ENCODE measurements around the gene ZC3H13. TPM values are rescaled to one million over a fixed set of nuclear protein-coding genes. Genes with fewer than 3 reads are reported as not detected.

Gene ZC3H13
- total and polyA plus RNA-seq, 2 of the 8 experiments (the other 6 are each of a cell fraction or from before 2014, with no cell fraction given) = 5.1 to 57.8 TPM

DNA sequence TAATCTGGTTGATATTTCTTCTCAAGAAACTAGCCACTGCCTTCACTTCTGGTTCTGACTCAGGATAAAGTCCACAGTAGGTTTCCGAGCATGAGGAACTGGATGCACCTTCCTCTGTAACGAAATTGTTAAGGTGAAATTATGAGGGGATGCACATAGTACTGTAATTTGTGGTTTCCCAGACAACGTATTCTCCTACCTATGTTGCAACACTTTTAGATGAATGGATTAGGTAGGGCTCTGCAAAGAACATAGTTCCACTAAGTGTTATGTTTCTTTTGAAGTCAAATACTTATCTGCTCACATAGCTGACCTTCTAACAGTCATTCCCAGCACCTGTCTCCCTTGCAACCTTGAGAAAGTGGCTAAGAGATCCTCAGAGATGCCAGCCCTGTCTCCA is 5.7 kb upstream of the ZC3H13 start:
- Histone ChIP-seq H4K8ac (ENCODE audit: extremely low read depth, insufficient read depth, low read length) (no peak overlapping the region), H4K20me1 (replicated peaks in 1 of 2; ENCODE audit: control insufficient read depth in 1 of 2, insufficient read depth in 2 of 2, low read length in 2 of 2) (no peaks in the 10 kb centered on the region), H3K14ac (ENCODE audit: insufficient read length) (no peak overlapping the region), H2AFZ (ENCODE audit: low read length) (no peak overlapping the region), H3K4ac (replicated peaks; ENCODE audit: insufficient read length, low read depth, low read length) (no peak overlapping the region), H2AK5ac (ENCODE audit: low read depth, low read length) (no peak overlapping the region), H3K27me3 (replicated peaks in 1 of 4; ENCODE audit: control insufficient read depth in 3 of 4, extremely low read depth in 1 of 4, insufficient read depth in 3 of 4, low read length in 3 of 4) (no peaks in the 10 kb centered on the region), H3K4me1 (replicated peaks in 1 of 4; ENCODE audit: control insufficient read depth in 3 of 4, insufficient read depth in 4 of 4, low read length in 3 of 4) (no peaks in the 10 kb centered on the region), H3K56ac (replicated peaks; ENCODE audit: insufficient read length, low read depth, low read length) (no peak overlapping the region), H4K91ac (replicated peaks; ENCODE audit: insufficient read length, low read length) (no peak overlapping the region), H2BK12ac (ENCODE audit: low read depth, low read length) (no peak overlapping the region), H2BK20ac (ENCODE audit: low read length) (no peak overlapping the region), H2BK15ac (ENCODE audit: low read length) (no peak overlapping the region), H3K18ac (ENCODE audit: extremely low read depth, low read length) (no peak overlapping the region), H3K79me1 (ENCODE audit: low read depth, low read length) (no peaks in the 10 kb centered on the region), H2BK5ac (ENCODE audit: low read depth, low read length) (no peak overlapping the region), H3K4me2 (ENCODE audit: insufficient read depth in 1 of 2, low read depth in 2 of 2, low read length in 2 of 2) (no peak overlapping the region), H3K79me2 (ENCODE audit: control insufficient read depth in 1 of 2, insufficient read depth in 2 of 2, low read length in 2 of 2) (no peaks in the 10 kb centered on the region), H3K23me2 (ENCODE audit: low read depth, low read length) (no peaks in the 10 kb centered on the region), H3K23ac (ENCODE audit: insufficient read length) (no peak overlapping the region), H3K9ac (replicated peaks in 1 of 4; ENCODE audit: extremely low read depth in 1 of 4, low read depth in 3 of 4, low read length in 3 of 4) (no peak overlapping the region), H2BK120ac (replicated peaks; ENCODE audit: low read depth, low read length) (no peak overlapping the region), H4K5ac (ENCODE audit: insufficient read length, low read depth, low read length) (no peak overlapping the region), H3K9me3 (ENCODE audit: insufficient read depth in 2 of 2, low read depth in 1 of 2, low read length in 1 of 2) (no peaks in the 10 kb centered on the region), H3K4me3 (ENCODE audit: extremely low read depth in 1 of 4, insufficient read depth in 2 of 4, low read depth in 3 of 4, low read length in 4 of 4) (no peak overlapping the region), H3K36me3 (ENCODE audit: control insufficient read depth in 2 of 4, insufficient read depth in 4 of 4, low read length in 3 of 4) (no peaks in the 10 kb centered on the region), H3K27ac (ENCODE audit: low read depth, low read length) (no peak overlapping the region)
- FAIRE-seq = no peak
- DNase-seq (ENCODE audit: low read depth in 1 of 2, low spot score in 2 of 2) = no peak
- WGBS, 2 experiments (ENCODE audit: extremely low coverage in 1 of 2, insufficient coverage in 1 of 2, insufficient read length in 1 of 2, insufficient replicate concordance in 2 of 2, low coverage in 1 of 2, low lambda C conversion rate in 2 of 2, missing lambda C conversion rate in 1 of 2) = 82% methylated on average over 3 of the region's 3 CpGs; no CpG with 5 or more reads in 1 of the 2 experiments
- ChIA-PET POLR2A (ENCODE audit: partially characterized antibody) (no interaction called here), CTCF (ENCODE audit: partially characterized antibody) (interaction anchor here (1.0 to 1.1 kb wide), 3 partner anchors 14 to 62 kb away, joined by 3 to 4 read pairs (median 4); partner anchors contain the start of gene CPB2)
- TF ChIP-seq EGR1 (IDR thresholded peaks at IDR 0.05; ENCODE audit: borderline replicate concordance, low read depth, low read length) (no peak), KDM1A (IDR thresholded peaks at IDR 0.05; ENCODE audit: borderline replicate concordance, low read length) (no peak), TAF1 (IDR thresholded peaks at IDR 0.05; ENCODE audit: low read depth, low read length) (no peak), CTBP2 (IDR thresholded peaks at IDR 0.05; ENCODE audit: borderline replicate concordance, insufficient read depth, insufficient read length, low read length) (no peak), CBX8 (IDR thresholded peaks at IDR 0.05; ENCODE audit: borderline replicate concordance, low read depth, low read length) (no peak)

Measured in H1 (cell line).